ENCODE measurements around the gene GALNT6.

- no peak for TF ChIP-seq CTCF (IDR thresholded peaks at IDR 0.05)
- no peak for TF ChIP-seq ZFX (IDR thresholded peaks at IDR 0.05; ENCODE audit: borderline replicate concordance)
These were observed 12.5 kb downstream of the GALNT6 start for GRCh38 chr12:51378749-51379148.
